NCI-H460 (cell line): ENCODE results near the gene DKKL1. TPM values are rescaled to one million over a fixed set of nuclear protein-coding genes. Genes with fewer than 3 reads are reported as not detected.
A peak's percentile ranks its signal among the peaks of the same experiment; 100 is the strongest.
"Not testable (repeated sequence)": the region's sequence is repeated elsewhere in the genome, so short reads cannot be mapped to it uniquely, and the experiment has no call there.

ENCODE experiments used
- DNase-seq: peaks from one replicate; pipeline ENCODE4 v3.0.0-alpha.2; 2016; ENCODE audit warnings: low read depth; ENCODE audit errors: extremely low read depth
- total RNA-seq: library from RNA; depleted of rRNA; stranded (reverse); fragments of >200 nt; shearing (Covaris generic); gene quantifications from 2 replicates; pipeline ENCODE4 v1.2.3, GENCODE V29; 2014

DKKL1 gene
- total RNA-seq, 1 experiment from 2014 or later: not detected

GRCh38 chr19:49359851-49360820 is 3.5 kb upstream of the DKKL1 start:
- DNase-seq: no peak

GRCh38 chr19:49361438-49362047 is 2.1 kb upstream of the DKKL1 start:
- DNase-seq: peak; percentile 48

- DNase-seq: peak; percentile 20
Observed at GRCh38 chr19:49362048-49362928, 1.4 kb upstream of the DKKL1 start, which contains the start of gene TEAD2. Gene TEAD2, minus strand, starts transcription at chr19:49362416. Its CDS starts 2,341 bp downstream, at chr19:49360075.

DNA sequence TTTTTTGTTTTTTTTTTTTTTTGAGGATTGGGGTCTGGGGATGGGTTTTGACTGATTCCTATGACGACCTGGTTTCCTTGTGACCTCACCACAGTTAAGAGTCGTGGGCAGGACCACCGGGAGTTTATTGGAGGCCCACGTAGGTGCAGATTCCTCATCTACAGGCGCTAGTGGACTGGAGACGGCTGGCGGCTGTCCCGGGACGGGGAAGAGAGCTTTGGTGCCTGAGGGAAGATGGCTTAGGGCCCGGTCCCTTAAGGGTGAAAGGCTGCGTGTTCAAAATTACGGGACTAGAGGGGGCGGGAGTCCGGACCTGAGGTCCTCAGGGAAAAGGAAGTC is 779 bp upstream of the DKKL1 start:
- no peak for DNase-seq

DNA sequence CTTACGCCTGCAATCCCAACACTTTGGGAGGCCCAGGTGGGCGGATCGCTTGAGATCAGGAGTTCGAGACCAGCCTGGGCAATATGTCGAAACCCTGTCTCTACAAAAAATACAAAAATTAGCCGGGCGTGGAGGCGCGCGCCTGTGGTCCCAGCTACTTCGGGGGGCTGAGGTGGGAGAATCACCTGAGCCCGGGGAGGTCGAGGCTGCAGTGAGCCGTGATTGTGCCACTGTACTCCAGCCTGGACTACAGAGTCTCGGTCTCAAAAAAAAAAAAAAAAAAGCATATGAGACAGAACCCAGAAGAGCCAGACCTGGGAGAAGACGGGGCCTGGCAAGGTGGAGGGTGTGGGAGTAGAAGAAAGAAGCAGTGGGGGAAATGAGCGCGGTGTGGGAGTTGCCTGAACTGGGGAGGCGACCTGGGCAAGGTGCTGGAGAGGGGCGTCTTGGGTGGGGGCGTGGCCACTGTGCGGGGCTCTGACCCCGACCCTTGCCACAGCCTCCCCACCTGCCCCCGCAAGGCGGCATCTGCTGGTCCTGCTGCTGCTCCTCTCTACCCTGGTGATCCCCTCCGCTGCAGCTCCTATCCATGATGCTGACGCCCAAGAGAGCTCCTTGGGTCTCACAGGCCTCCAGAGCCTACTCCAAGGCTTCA is 533 bp downstream of the DKKL1 start:
- no peak for DNase-seq

- DNase-seq: no peak
Observed at GRCh38 chr19:49366110-49366509, 2.4 kb downstream of the DKKL1 start.

- no peak for DNase-seq
Observed at GRCh38 chr19:49368711-49369358, 5.2 kb downstream of the DKKL1 start.

- DNase-seq: no peak
Observed at GRCh38 chr19:49371184-49371583, 7.5 kb downstream of the DKKL1 start.

DNA sequence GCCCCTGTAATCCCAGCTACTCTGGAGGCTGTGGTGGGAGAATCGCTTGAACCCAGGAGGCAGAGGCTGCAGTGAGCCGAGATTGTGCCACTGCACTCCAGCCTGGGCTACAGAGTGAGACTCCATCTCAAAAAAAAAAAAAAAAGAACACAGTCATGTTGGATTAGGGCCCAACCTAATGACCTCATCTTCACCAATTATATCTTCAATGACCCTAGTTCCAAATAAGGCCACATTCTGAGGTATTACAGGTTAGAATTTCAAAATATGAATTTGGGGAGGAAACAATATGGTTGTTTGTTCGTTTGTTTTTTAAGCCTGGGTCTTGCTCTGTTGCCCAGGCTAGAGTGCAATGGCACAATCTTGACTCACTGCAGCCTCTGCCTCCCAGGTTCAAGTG is 9.5 kb downstream of the DKKL1 start:
- DNase-seq: not testable (repeated sequence)

GRCh38 chr19:49374665-49375434 is 11.2 kb downstream of the DKKL1 start:
- no peak for DNase-seq

GRCh38 chr19:49378512-49378911 is 14.8 kb downstream of the DKKL1 start:
- no peak for DNase-seq

DNA sequence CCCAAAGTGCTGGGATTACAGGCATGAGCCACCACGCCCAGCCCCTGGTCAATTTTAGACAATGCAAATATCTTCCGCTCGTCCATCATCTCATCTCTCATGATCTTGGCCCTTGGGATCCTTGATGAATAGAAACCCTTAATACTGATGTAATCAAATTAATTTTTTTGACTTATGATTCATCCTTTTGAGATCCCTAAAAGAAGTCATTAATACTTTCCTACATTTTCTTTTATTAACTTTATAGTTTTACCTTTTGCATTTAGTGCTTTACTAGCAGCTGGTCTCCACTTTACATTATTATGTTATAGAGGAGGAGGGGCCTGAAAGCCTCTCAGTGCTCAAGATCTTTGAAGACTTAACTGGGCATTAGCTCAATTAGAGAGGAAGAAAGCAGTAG is 16.7 kb downstream of the DKKL1 start:
- DNase-seq: no peak

DNA sequence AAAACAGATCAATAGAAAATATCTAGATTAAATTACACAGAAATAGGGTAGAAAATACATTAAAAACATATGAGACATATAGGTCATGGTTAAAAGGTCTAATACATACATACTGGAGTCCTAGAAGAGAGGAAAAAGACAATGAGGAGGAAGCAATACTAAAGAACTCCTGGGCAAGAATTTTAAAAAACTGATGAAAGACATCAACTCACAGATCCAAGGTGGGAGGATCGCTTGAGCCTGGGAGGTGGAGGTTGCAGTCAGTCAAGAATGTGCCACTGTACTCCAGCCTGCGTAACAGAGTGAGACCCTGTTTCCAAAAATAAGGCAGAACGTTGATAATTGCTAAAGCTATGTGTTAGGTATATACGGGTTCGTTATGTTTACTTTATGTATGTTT is 19.0 kb downstream of the DKKL1 start:
- no peak for DNase-seq

- DNase-seq: no peak
Observed at GRCh38 chr19:49383599-49383998, 19.9 kb downstream of the DKKL1 start.

GRCh38 chr19:49387936-49388372 is 24.3 kb downstream of the DKKL1 start, which contains the start of gene KASH5:
Gene KASH5, plus strand, starts transcription at chr19:49388249. Its CDS starts 2,635 bp downstream, at chr19:49390884.
- DNase-seq: no peak

- no peak for DNase-seq
Observed at GRCh38 chr19:49389406-49389805, 25.7 kb downstream of the DKKL1 start.

- DNase-seq: no peak
Observed at GRCh38 chr19:49390131-49390928, 26.7 kb downstream of the DKKL1 start.

DNA sequence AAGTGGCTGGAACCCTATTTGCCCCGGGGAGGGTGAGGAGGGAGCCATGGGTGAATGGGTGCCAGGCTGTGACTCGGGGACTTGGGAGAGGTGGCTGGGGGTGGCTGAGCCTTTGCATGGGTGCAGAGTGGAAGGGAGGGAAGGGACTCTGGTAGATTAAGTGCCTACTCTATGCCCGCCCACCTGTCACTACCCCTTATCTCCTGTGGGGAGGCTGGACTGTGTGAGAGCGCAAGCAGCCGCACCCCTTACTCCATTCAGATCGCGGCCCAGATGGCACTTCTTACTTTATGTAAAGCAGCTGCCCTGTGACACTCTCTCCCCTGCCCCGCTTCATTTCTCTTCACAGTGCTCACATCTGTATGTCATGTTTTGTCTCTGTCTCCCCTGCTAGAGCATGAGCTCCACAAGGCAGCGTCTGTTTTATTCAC is 27.3 kb downstream of the DKKL1 start:
- no peak for DNase-seq
